ENCODE results near the gene SYNE4. TPM values are rescaled to one million over a fixed set of nuclear protein-coding genes. Genes with fewer than 3 reads are reported as not detected.
A peak's percentile ranks its signal among the peaks of the same experiment; 100 is the strongest.

SYNE4 gene
- total and polyA plus RNA-seq, 2 of the 13 experiments (the other 11 are each of a cell fraction or from before 2014, with no cell fraction given): 13.7 to 23.0 TPM

- TF ChIP-seq ZNF501 (CRISPR knock-in tag; IDR thresholded peaks at IDR 0.05): peak; percentile 85
Measured at GRCh38 chr19:36014012-36014924, 5.7 kb upstream of the SYNE4 start, which contains the start of gene ALKBH6 (continued).

GRCh38 chr19:36013280-36014011 lies 4.8 kb upstream of the SYNE4 start:
- ChIA-PET POLR2A (interaction anchor here (0.8 to 1.7 kb wide), 6 partner anchors 16 to 46 kb away, joined by 5 to 17 read pairs (median 5); partner anchors contain the start of gene THAP8), CTCF (ENCODE audit: low intra/inter-chr PET ratio, low total read pairs) (no interaction called here)
- in situ Hi-C loops (cut with HindIII; ENCODE audit: extremely low pct_ligation_motif_present, low pct_unique_long_range_greater_than_20kb): no loop called here
- H3K36me3 ChIP-seq (replicated peaks in 1 of 2; ENCODE audit: control insufficient read depth in 1 of 2, insufficient read depth in 2 of 2, low read length in 2 of 2): no peaks in the 10 kb centered on the region
- peaks cover 42% of the 10 kb centered on the region for H3K4me1 ChIP-seq (ENCODE audit: insufficient read depth, low read length)
- no peak overlapping the region for H2AFZ ChIP-seq (ENCODE audit: low read length)
- H3K4me2 ChIP-seq (ENCODE audit: low read depth, low read length): peak overlapping the region; percentile 85
- no peak for FAIRE-seq
- DNase-seq (ENCODE audit: low spot score): no peak
- H3K27me3 ChIP-seq (ENCODE audit: control insufficient read depth in 1 of 2, insufficient read depth in 2 of 2, low read length in 2 of 2): no peaks in the 10 kb centered on the region; a peak in 1 of 5 replicates
- peaks cover 13% of the 10 kb centered on the region for H3K79me2 ChIP-seq (ENCODE audit: insufficient read depth, low read length)
- peak overlapping the region; percentile 77 for H3K9ac ChIP-seq (ENCODE audit: insufficient read depth, low read depth, low read length)
- no peaks in the 10 kb centered on the region for H3K9me3 ChIP-seq (ENCODE audit: low read length)
- ATAC-seq: no peak
- BruUV-seq (replicated peaks): TSS peak; percentile 62
- no peaks in the 10 kb centered on the region for H4K20me1 ChIP-seq (ENCODE audit: insufficient read depth, low read length)
- H3K4me3 ChIP-seq (replicated peaks in 1 of 3; ENCODE audit: insufficient read depth in 1 of 3, low read depth in 2 of 3, low read length in 3 of 3): peak overlapping the region; percentile 66 to 92 (median 85)
- intact Hi-C loops (cut with micrococcal nuclease; ENCODE audit: unreplicated experiment): loop anchor here (1.0 kb wide), 1 partner anchor 7 kb away; no protein-coding TSS in a partner anchor
- 7% methylated on average over 13 of the region's 15 CpGs for WGBS (ENCODE audit: low lambda C conversion rate)
- H3K27ac ChIP-seq (ENCODE audit: extremely low read length, insufficient read depth, low read length): peak overlapping the region; percentile 67
- TF ChIP-seq ZNF253 (CRISPR knock-in tag; IDR thresholded peaks at IDR 0.05; ENCODE audit: borderline replicate concordance): no peak
- TF ChIP-seq, protein P1, sequence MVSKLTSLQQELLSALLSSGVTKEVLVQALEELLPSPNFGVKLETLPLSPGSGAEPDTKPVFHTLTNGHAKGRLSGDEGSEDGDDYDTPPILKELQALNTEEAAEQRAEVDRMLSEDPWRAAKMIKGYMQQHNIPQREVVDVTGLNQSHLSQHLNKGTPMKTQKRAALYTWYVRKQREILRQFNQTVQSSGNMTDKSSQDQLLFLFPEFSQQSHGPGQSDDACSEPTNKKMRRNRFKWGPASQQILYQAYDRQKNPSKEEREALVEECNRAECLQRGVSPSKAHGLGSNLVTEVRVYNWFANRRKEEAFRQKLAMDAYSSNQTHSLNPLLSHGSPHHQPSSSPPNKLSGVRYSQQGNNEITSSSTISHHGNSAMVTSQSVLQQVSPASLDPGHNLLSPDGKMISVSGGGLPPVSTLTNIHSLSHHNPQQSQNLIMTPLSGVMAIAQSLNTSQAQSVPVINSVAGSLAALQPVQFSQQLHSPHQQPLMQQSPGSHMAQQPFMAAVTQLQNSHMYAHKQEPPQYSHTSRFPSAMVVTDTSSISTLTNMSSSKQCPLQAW (CRISPR knock-in tag; IDR thresholded peaks at IDR 0.05): no peak
- no peak for TF ChIP-seq ZSCAN30 (CRISPR knock-in tag; IDR thresholded peaks at IDR 0.05)
- no peak for TF ChIP-seq GATAD1 (CRISPR knock-in tag; IDR thresholded peaks at IDR 0.05)
- TF ChIP-seq ZNF572 (CRISPR knock-in tag; IDR thresholded peaks at IDR 0.05): no peak
- 0 out of 4 replicates have a peak, but pooled peaks of 1 of the 2 experiments have one; percentile 25 for TF ChIP-seq POLR2A (IDR thresholded peaks at IDR 0.05; ENCODE audit: insufficient read depth in 1 of 2, low read depth in 2 of 2, low read length in 2 of 2)
- no peak for TF ChIP-seq ZNF776 (CRISPR knock-in tag; IDR thresholded peaks at IDR 0.05)
- TF ChIP-seq SALL1 (CRISPR knock-in tag; IDR thresholded peaks at IDR 0.05): 0 out of 2 replicates have a peak, but pooled peaks have one; percentile 3
- TF ChIP-seq CBX1 (IDR thresholded peaks at IDR 0.05; ENCODE audit: low read depth): no peak
- TF ChIP-seq KLF9 (CRISPR knock-in tag; IDR thresholded peaks at IDR 0.05; ENCODE audit: low read depth): no peak
- no peak for TF ChIP-seq ZNF724P (CRISPR knock-in tag; IDR thresholded peaks at IDR 0.05; ENCODE audit: borderline replicate concordance)
- no peak for TF ChIP-seq ZNF589 (CRISPR knock-in tag; conservative IDR thresholded peaks at IDR 0.05)
- no peak for TF ChIP-seq CSRNP1 (CRISPR knock-in tag; IDR thresholded peaks at IDR 0.05)
- no peak for TF ChIP-seq SP1 (IDR thresholded peaks at IDR 0.05)
- no peak for TF ChIP-seq SP1 (CRISPR knock-in tag; IDR thresholded peaks at IDR 0.05)
- TF ChIP-seq FOSL1 (CRISPR knock-in tag; IDR thresholded peaks at IDR 0.05; ENCODE audit: borderline replicate concordance): no peak

Measured in HepG2 (cell line).